ENCODE measurements around the gene STPG4.
"Not testable (repeated sequence)": the region's sequence is repeated elsewhere in the genome, so short reads cannot be mapped to it uniquely, and the experiment has no call there.

The STPG4 gene, protein sequence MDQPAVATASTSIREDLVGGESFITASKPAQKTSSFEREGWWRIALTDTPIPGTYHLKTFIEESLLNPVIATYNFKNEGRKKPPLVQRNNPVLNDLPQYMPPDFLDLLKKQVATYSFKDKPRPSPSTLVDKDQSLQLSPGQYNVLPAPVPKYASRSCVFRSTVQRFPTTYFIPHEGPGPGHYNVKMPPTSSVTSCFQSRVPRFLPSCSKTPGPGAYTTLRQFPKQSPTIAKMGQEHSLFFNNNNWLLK

DNA sequence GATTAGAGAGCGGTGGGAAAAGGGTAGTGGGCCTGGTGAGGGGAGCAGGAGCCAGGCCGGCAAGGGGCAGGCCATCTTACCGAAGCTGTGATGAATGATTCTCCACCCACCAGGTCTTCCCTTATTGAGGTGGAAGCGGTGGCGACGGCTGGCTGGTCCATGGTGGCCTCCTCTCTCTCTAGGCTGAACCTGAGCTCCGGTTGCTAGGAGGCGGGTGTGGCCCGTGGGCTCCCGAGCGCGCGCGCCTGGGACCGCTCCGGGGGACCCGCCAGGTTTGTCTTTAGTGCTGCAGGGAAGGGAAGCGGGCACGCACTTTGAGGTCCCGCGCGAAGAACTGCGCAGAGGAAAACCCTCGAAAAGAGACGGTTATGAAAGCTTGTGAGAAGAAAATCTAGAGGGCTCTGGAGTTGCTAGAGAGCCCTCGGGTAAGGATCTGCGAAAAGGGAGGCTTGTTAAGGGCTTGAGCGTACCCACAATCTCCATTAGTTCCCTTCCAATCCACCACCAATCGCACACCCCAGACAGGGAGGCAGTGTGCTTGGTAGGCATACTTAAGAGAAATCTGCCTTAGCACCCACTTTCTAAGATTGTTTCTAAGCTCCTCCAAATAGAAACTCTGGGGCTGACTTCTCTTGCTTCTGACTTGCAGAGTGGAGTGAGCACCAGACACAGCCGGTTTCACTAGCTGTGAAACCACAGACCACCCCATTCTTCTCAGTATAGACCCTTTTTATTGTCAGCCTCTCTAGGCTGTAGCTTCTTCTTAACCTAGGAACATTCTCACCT, at the start of gene STPG4:
Gene STPG4, minus strand, starts transcription at position 218 of the 786 bp plus-strand sequence. Its CDS starts 57 bp downstream, at position 161.
- no peak for DNase-seq

- no peak for DNase-seq
These were observed 49.6 kb upstream of the STPG4 start for GRCh38 chr2:47204691-47205090.

GRCh38 chr2:47203995-47204394, 48.9 kb upstream of the STPG4 start:
- DNase-seq, result no peak

- no peak for DNase-seq
These were observed 46.1 kb upstream of the STPG4 start for GRCh38 chr2:47201224-47201623.

DNA sequence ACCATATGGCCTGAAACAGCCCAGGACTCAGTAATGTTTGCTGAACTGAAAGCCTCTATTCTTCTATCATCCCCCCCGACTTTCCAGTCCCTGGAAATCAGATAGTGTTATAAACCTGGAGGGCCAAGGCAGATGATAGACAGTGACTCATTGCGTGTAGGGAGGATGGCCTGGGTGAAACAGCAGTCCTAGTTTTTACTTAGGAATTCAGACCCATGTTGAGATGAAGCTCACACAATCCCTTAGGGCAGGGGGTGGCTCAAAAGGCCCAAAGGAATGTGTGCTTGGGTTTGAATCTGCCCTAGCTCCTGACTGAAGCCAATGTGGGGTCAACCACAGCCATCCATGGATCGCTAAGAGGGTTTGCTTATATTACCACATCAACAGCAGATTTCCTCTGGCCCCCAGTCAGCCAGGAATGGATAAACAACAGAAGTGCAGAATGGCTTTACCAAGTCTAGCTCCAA, 43.9 kb upstream of the STPG4 start:
- DNase-seq, result no peak

GRCh38 chr2:47196499-47196898, 41.4 kb upstream of the STPG4 start:
- DNase-seq, result no peak

DNA sequence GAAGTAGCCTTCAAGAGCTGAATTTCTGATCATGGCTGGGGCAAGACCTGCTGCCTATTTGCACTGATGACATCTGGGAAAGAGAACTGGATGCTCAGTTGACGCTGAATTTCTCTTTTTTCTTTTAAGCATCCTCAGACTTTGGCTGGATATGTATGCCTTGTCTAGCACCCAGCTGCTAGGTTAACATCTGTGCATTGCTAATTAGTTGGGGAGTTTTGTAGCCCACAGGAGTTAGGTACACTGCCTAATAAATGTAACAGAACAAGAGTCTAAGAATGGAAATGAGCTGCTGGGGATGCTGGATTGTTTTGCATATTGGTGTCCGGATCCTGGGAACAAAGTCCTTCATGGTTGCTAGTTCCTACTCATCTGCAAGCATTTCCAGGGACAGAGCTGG, 40.9 kb upstream of the STPG4 start:
- no peak for DNase-seq

DNA sequence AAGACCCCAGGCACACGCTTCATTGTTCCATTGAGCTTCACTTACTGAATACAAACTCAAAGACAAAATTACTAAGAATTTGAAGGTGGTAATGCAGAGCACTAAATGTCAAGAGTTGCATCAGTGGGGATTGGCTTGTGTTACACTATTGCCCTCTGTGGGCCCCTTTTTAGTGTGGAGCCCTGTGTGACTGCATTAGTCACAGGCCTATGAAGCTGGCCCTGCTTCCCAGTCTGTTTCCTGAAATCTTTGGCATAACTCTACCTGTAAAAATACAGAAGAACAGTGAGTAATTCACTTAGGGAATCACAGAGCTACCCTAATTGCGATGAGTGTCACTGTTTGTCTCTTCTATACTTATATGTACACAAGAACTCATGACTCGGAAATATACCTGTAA, 40.0 kb upstream of the STPG4 start:
- DNase-seq, result no peak

GRCh38 chr2:47194410-47194809, 39.3 kb upstream of the STPG4 start:
- DNase-seq, result no peak

GRCh38 chr2:47193607-47194006, 38.5 kb upstream of the STPG4 start:
- no peak for DNase-seq

DNA sequence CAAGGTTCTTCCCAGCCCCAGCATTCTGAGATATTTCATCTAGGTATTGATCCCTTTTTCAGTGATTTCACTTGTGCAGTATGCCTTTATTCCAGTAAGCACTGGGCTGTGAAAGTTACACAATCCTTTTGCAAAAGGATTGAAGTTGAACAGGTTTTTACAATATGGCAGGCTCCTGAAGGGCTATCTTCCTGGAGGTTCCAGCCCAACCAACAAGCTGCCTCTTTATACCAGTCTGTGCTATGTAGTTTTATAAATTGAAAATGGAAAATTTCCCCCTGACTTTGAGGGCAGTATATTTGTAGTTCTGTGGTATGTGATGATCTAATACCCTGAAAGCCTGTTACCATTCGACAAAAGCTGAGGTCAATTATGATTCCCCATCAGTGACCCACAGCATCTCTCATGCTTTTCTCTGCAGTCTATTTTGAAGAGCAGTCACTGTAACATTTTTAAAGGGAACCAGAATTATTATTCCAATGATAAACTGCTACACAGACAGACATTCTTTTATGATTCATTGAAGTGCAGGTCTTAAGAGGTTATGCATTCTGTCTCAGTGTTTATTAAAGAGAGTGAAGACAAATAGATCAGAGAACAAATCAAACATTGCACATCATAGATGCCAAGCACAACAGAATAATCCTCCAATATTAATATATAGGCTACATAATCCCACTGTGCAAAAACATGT, 35.2 kb upstream of the STPG4 start:
- peak in 1 of 2 experiments; percentile 24 for DNase-seq

DNA sequence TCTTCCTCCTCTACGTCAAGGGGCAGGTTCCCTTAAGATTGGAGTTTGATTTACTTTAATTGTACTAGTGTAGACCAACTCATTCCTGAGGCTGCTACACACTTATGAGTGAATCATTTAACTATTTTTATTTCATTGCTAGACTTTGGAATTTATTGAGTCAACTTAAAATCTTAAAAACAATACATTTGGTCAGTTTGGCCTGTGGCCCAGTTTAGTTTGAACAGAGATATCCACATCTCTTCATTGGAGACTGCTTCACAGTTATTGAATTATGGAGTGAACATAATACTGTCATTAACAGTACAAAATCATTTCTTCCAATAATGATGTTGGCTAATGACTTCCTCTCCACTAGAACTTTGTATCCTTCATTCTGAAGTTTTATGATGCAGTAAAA, 34.5 kb upstream of the STPG4 start:
- DNase-seq, result no peak

DNA sequence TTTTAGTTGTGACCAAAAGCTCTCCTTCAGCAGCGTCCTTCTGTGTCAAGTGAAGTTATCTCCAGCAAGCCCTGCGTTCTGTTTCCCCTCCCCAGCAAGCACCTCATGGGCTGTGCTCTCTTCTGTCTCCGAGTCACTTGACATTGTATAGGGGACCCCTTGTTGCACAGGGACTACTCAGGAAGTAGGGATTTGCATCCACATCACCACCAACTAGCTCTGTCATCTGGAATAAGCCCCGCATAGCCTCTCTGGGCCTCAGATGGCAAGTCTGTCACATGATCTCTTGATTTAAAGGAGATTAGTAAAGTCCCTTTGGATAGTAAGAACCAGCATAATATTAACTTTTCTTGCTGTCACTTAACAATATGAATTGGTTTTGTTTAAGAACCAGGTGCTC, 32.0 kb upstream of the STPG4 start:
- DNase-seq, result no peak

DNA sequence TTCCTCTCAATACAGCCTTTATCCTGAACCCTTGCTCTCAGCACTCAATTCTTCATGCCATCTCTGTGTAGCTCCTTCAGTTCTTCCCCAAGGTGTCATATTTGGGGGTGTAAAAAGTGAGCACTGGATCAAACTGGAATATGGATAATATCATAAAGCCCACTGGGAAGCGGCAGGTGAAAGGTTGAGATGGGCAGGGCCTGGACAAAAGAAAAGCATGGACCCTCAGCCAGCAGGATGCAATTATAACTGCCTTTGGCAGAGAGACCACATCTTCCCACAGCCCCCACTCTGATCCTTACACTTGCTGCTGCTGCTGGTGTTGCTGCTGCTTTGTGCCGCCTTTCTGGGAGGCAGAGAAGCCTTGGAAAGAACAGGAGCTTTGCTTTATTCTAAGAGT, 31.2 kb upstream of the STPG4 start:
- no peak for DNase-seq

DNA sequence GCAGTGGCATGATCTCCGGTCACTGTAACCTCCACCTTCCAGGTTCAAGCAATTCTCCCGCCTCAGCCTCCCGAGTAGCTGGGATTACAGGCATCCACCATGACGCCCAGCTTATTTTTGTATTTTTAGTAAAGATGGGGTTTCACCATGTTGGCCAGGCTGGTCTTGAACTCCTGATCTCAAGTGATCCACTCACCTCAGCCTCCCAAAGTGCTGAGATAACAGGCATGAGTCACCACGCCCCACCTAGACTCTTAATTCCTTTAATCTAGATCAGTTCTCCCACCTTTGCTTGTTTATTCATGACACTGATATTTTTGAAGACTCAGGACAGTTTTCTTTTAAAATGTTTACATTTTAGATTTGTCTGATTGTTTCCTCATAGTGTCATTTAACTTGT, 30.0 kb upstream of the STPG4 start:
- DNase-seq, result not testable (repeated sequence)

- no peak for DNase-seq
These were observed 26.1 kb upstream of the STPG4 start for GRCh38 chr2:47181176-47181575.

- no peak for DNase-seq
These were observed 25.4 kb upstream of the STPG4 start for GRCh38 chr2:47180531-47180930.

- DNase-seq, result no peak
These were observed 24.3 kb upstream of the STPG4 start for GRCh38 chr2:47179388-47179787.

DNA sequence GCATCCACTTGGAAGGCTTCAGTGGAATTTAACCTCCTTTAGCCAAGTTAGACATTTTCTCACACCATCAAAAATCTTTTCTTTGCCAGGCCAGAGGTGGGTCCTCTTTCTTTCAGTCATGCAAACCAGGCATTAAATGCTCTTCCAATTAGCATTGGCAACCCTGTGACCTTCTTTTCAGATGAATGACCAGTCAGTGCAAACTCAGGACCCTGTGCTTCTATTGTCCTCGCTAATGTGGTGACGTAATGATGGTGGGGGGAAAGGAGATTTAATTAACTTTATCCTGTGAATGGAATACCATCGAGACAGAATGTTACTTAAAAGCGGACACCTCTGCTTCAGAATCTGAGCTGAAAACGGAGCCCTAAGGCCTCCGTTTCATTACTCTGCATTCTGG, 23.2 kb upstream of the STPG4 start:
- no peak for DNase-seq

DNA sequence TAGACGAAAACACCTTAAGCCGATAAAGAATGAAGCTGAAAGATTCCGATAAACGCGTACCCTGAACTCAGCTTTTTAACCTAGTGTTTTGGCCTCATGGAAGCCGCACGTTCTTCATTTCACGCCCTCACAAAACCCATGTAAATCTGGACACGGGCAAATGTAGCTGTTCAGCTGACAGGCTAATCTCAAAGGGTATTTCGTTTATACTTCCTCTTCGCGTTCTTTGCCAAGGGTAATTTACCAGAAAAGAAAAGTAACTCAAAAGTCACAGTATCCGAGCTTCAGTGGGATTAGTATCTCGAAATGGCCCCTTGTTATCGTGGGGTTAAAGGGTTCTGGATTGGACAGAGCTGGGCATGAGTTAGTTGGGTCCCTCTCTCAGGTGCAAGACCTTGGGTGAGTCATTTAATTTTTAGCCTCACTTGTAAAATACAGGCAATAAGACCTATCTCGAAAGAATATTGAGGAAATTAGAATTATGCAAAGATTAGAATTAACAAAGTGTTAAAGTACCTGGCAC, 22.0 kb upstream of the STPG4 start:
- DNase-seq, result no peak

DNA sequence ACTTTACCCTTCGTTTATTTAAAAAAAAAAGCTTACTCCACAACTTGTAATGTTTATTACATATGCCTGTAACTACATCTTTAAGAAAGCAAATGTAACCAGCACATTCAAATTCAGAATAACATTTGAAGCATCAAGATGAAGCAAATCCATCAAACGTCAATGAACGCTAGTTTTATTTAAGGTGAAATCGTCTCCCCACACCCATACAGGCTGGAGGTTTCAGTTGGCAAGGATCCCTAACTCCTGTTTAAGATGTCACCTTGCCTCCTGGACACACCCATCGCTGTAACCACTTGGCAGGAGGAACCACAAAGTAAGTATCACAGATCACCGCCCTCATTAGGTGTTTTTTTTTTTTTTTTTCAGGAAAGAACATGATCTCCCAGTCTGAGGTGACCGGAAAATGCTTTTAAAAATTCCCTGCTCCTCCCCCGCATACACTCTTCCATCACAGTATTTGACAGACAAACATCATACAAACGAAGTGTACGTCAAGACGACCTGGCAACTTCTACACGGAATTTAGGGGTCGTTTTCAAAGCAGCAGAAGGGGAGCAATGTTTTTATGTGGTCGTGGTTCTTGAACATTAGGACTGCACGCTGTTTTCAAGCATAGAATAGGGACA, 19.7 kb upstream of the STPG4 start:
- no peak for DNase-seq

- DNase-seq, result no peak
These were observed 19.1 kb upstream of the STPG4 start for GRCh38 chr2:47173986-47174732.

Measured in SHP77 (cell line).